Neuronal stem cell (in vitro differentiated cells): Measurements from ENCODE around the gene CLCN6.

Source experiments
- DNase-seq: peaks from one replicate; pipeline ENCODE4 v3.0.0-alpha.2; 2013; ENCODE audit warnings: low spot score
- H2AFZ ChIP-seq: one replicate; pipeline ENCODE4 v1.6.1; 2013; ENCODE audit warnings: mild to moderate bottlenecking, low read length, inconsistent platforms
- H2AK5ac ChIP-seq: 2 replicates; pipeline ENCODE4 v1.6.1; 2013; ENCODE audit warnings: low read depth, mild to moderate bottlenecking, inconsistent platforms, low read length, moderate library complexity, mixed read lengths
- H2BK120ac ChIP-seq: 2 replicates; pipeline ENCODE4 v1.6.1; 2013; ENCODE audit warnings: low read depth, mild to moderate bottlenecking, inconsistent platforms, low read length, moderate library complexity, mixed read lengths
- H2BK12ac ChIP-seq: one replicate; pipeline ENCODE4 v1.6.1; 2013; ENCODE audit warnings: low read length, inconsistent platforms
- H2BK15ac ChIP-seq: 2 replicates; pipeline ENCODE4 v1.6.1; 2013; ENCODE audit warnings: mild to moderate bottlenecking, low read length, inconsistent platforms, mixed read lengths
- H2BK5ac ChIP-seq: one replicate; pipeline ENCODE4 v1.6.1; 2013; ENCODE audit warnings: inconsistent platforms, mild to moderate bottlenecking, low read length, moderate library complexity
- H3K14ac ChIP-seq: one replicate; pipeline ENCODE4 v1.6.1; 2013; ENCODE audit warnings: low read length, inconsistent platforms
- H3K18ac ChIP-seq: 2 replicates; pipeline ENCODE4 v1.6.1; 2013; ENCODE audit warnings: low read length, inconsistent platforms
- H3K23ac ChIP-seq: 2 replicates; pipeline ENCODE4 v1.6.1; 2013; ENCODE audit warnings: low read depth, mild to moderate bottlenecking, mixed read lengths, low read length, inconsistent platforms; ENCODE audit not compliant: poor library complexity
- H3K27ac ChIP-seq: replicated peaks from 3 replicates; pipeline ENCODE4 v1.5.1; 2013; ENCODE audit warnings: low read length, inconsistent platforms
- H3K27me3 ChIP-seq, 3 experiments: 2 replicates each; pipeline ENCODE4 v1.6.1; 2013; ENCODE audit warnings: low read length in 3 of 3, mild to moderate bottlenecking in 2 of 3, inconsistent platforms in 1 of 3, low read depth in 1 of 3, mixed read lengths in 1 of 3, moderate library complexity in 1 of 3; ENCODE audit not compliant: control insufficient read depth in 3 of 3, insufficient read depth in 3 of 3
- H3K36me3 ChIP-seq, 2 donors: replicated peaks in 1 of 2; 2 replicates each; pipeline ENCODE4 v1.6.1; 2013; ENCODE audit warnings: low read length in 2 of 2; ENCODE audit not compliant: control insufficient read depth in 2 of 2, insufficient read depth in 2 of 2
- H3K4ac ChIP-seq: 2 replicates; pipeline ENCODE4 v1.6.1; 2013; ENCODE audit warnings: inconsistent platforms, mild to moderate bottlenecking, low read length, moderate library complexity
- H3K4me1 ChIP-seq, 2 donors: 1 replicate in 1 of 2; 2 replicates in 1 of 2; pipeline ENCODE4 v1.6.1; 2013; ENCODE audit warnings: low read length in 2 of 2, low read depth in 1 of 2; ENCODE audit not compliant: control insufficient read depth in 2 of 2, insufficient read depth in 1 of 2
- H3K4me2 ChIP-seq: one replicate; pipeline ENCODE4 v1.6.1; 2013; ENCODE audit warnings: mild to moderate bottlenecking, low read length, inconsistent platforms; ENCODE audit not compliant: insufficient read depth, poor library complexity, severe bottlenecking
- H3K4me3 ChIP-seq, 2 donors: 2 replicates each; pipeline ENCODE4 v1.5.1; 2013; ENCODE audit warnings: low read length in 2 of 2, mild to moderate bottlenecking in 2 of 2, inconsistent platforms in 1 of 2, moderate library complexity in 1 of 2
- H3K79me1 ChIP-seq: one replicate; pipeline ENCODE4 v1.6.1; 2013; ENCODE audit warnings: low read depth, mild to moderate bottlenecking, inconsistent platforms, low read length, moderate library complexity
- H3K9ac ChIP-seq: one replicate; pipeline ENCODE4 v1.6.1; 2013; ENCODE audit warnings: mild to moderate bottlenecking, low read depth, low read length, inconsistent platforms; ENCODE audit not compliant: poor library complexity
- H3K9me3 ChIP-seq, 2 donors: replicated peaks in 1 of 2; 2 replicates each; pipeline versions ENCODE3 to v1.6.1; 2013; ENCODE audit warnings: low read length in 2 of 2, mild to moderate bottlenecking in 2 of 2, inconsistent platforms in 1 of 2, low read depth in 1 of 2, mixed read lengths in 1 of 2, moderate library complexity in 1 of 2; ENCODE audit not compliant: control insufficient read depth in 2 of 2, insufficient read depth in 1 of 2
- H4K8ac ChIP-seq: one replicate; pipeline ENCODE4 v1.6.1; 2013; ENCODE audit warnings: low read depth, mild to moderate bottlenecking, inconsistent platforms, low read length, moderate library complexity
- H4K91ac ChIP-seq: one replicate; pipeline ENCODE4 v1.6.1; 2013; ENCODE audit warnings: low read length, low read depth, mild to moderate bottlenecking, inconsistent platforms; ENCODE audit not compliant: poor library complexity
- WGBS, 2 donors: extraction: QIAGEN DNeasy Blood & Tissue Kit; methylation state at CpG; one replicate each; pipeline ENCODE4 v1.1.7; 2013; ENCODE audit warnings: missing lambda C conversion rate in 2 of 2, mixed read lengths in 1 of 2; ENCODE audit not compliant: insufficient read length in 2 of 2, insufficient replicate concordance in 1 of 2; ENCODE audit errors: extremely low coverage in 2 of 2; 5-methylcytosine and 5-hydroxymethylcytosine counted together

CLCN6 gene

GRCh38 chr1:11790101-11790879 is 15.7 kb upstream of the CLCN6 start:
- H2BK12ac ChIP-seq = no peak overlapping the region
- no peak overlapping the region for H2AFZ ChIP-seq
- H3K14ac ChIP-seq = no peak overlapping the region
- peaks cover 2% of the 10 kb centered on the region for H3K79me1 ChIP-seq
- H4K8ac ChIP-seq = no peak overlapping the region
- no CpG with 5 or more reads among the region's 20 CpGs for WGBS, 2 donors
- no peak overlapping the region for H2BK120ac ChIP-seq
- no peak overlapping the region for H2AK5ac ChIP-seq
- H3K36me3 ChIP-seq = peaks cover 10 to 39% of the 10 kb centered on the region in 2 donors
- no peak overlapping the region for H3K18ac ChIP-seq
- peaks cover 0 to 2% of the 10 kb centered on the region in 2 donors for H3K9me3 ChIP-seq
- no peak overlapping the region for H3K27ac ChIP-seq
- peak overlapping the region; percentile 87 for H2BK5ac ChIP-seq
- no peak overlapping the region for H4K91ac ChIP-seq
- H3K9ac ChIP-seq = no peak overlapping the region
- no peak overlapping the region for H2BK15ac ChIP-seq
- H3K4me2 ChIP-seq = no peak overlapping the region
- H3K4me1 ChIP-seq = peaks cover 22 to 27% of the 10 kb centered on the region in 2 donors
- DNase-seq = no peak
- no peaks in the 10 kb centered on the region for H3K27me3 ChIP-seq
- no peak overlapping the region for H3K4me3 ChIP-seq
- H3K23ac ChIP-seq = peak overlapping the region; percentile 19
- no peak overlapping the region for H3K4ac ChIP-seq

GRCh38 chr1:11790880-11791715 is 14.9 kb upstream of the CLCN6 start:
- Histone ChIP-seq H2BK5ac (no peak overlapping the region), H3K9me3 (peaks cover 0 to 2% of the 10 kb centered on the region in 2 donors), H3K9ac (no peak overlapping the region), H3K27me3 (no peaks in the 10 kb centered on the region), H3K23ac (no peak overlapping the region), H3K36me3 (peaks cover 15 to 48% of the 10 kb centered on the region in 2 donors), H3K27ac (no peak overlapping the region), H2AFZ (no peak overlapping the region), H2BK12ac (no peak overlapping the region), H3K4ac (no peak overlapping the region), H4K8ac (no peak overlapping the region), H3K4me2 (no peak overlapping the region), H3K14ac (no peak overlapping the region), H2AK5ac (no peak overlapping the region), H2BK15ac (no peak overlapping the region), H3K4me3 (no peak overlapping the region), H3K4me1 (peaks cover 21 to 25% of the 10 kb centered on the region in 2 donors), H4K91ac (no peak overlapping the region), H3K18ac (no peak overlapping the region), H3K79me1 (peaks cover 2% of the 10 kb centered on the region), H2BK120ac (no peak overlapping the region)
- no peak for DNase-seq
- no CpG with 5 or more reads among the region's 19 CpGs for WGBS, 2 donors

DNA sequence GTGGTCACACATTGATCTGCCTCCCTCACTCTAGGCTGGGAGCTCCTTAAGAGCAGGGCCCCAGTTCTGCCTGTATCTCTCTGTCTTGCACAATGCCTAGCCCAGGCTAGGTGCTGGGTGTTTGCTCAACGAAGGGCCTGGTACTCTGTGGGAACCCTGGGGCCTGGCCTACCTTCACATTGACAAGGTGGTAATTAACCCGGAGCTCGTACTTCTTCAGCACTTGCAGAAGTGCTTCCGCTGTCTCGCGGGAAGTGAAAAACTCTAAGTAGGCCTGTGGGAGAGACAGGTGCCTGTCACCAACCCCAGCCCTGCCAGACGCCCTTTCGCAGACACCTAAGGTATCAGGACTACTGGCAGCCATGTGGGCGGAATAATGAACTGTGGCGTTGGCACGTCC is 13.9 kb upstream of the CLCN6 start:
- H3K4ac ChIP-seq = no peak overlapping the region
- H2BK12ac ChIP-seq = no peak overlapping the region
- no peak overlapping the region for H3K4me2 ChIP-seq
- H3K27ac ChIP-seq = no peak overlapping the region
- H3K4me1 ChIP-seq = peaks cover 17 to 22% of the 10 kb centered on the region in 2 donors
- H2BK5ac ChIP-seq = no peak overlapping the region
- H4K8ac ChIP-seq = no peak overlapping the region
- no peak overlapping the region for H3K23ac ChIP-seq
- H3K36me3 ChIP-seq = peaks cover 18 to 55% of the 10 kb centered on the region in 2 donors
- no peaks in the 10 kb centered on the region for H3K27me3 ChIP-seq
- peaks cover 2% of the 10 kb centered on the region for H3K79me1 ChIP-seq
- H2BK120ac ChIP-seq = no peak overlapping the region
- peak overlapping the region; percentile 73 for H3K9ac ChIP-seq
- no peak overlapping the region for H2AK5ac ChIP-seq
- no peak overlapping the region for H2BK15ac ChIP-seq
- H3K9me3 ChIP-seq = peaks cover 0 to 2% of the 10 kb centered on the region in 2 donors
- no peak overlapping the region for H4K91ac ChIP-seq
- H3K4me3 ChIP-seq = no peak overlapping the region
- no peak overlapping the region for H2AFZ ChIP-seq
- DNase-seq = no peak
- WGBS, 2 donors = no CpG with 5 or more reads among the region's 11 CpGs
- no peak overlapping the region for H3K18ac ChIP-seq
- H3K14ac ChIP-seq = no peak overlapping the region

GRCh38 chr1:11793819-11794218 is 12.2 kb upstream of the CLCN6 start:
- Histone ChIP-seq H3K23ac (no peak overlapping the region), H3K27ac (no peak overlapping the region), H2BK12ac (no peak overlapping the region), H4K8ac (no peak overlapping the region), H3K9me3 (peaks cover 0 to 2% of the 10 kb centered on the region in 2 donors), H2AFZ (no peak overlapping the region), H3K4ac (no peak overlapping the region), H3K36me3 (peaks cover 18 to 62% of the 10 kb centered on the region in 2 donors), H3K4me1 (peaks cover 3 to 13% of the 10 kb centered on the region in 2 donors), H2AK5ac (no peak overlapping the region), H2BK5ac (no peak overlapping the region), H2BK120ac (no peak overlapping the region), H3K18ac (no peak overlapping the region), H3K4me2 (no peak overlapping the region), H3K79me1 (no peaks in the 10 kb centered on the region), H3K4me3 (peak overlapping the region in 1 of 2 donors; percentile 17), H3K9ac (no peak overlapping the region), H3K14ac (no peak overlapping the region), H4K91ac (no peak overlapping the region), H2BK15ac (no peak overlapping the region), H3K27me3 (no peaks in the 10 kb centered on the region)
- no peak for DNase-seq
- no CpG with 5 or more reads among the region's 15 CpGs for WGBS, 2 donors
